ENCODE measurements around the gene NUFIP1. TPM values are rescaled to one million over a fixed set of nuclear protein-coding genes. Genes with fewer than 3 reads are reported as not detected.

Gene NUFIP1
- total RNA-seq, 1 donor from 2014 or later: 3.4 TPM

Other genes starting within 250 kb of the NUFIP1 start
- gene GPALPP1, start 67 bp upstream of the NUFIP1 start, total RNA-seq: 20.1 TPM
- 14.1 TPM for gene GTF2F2, start 131.0 kb upstream of the NUFIP1 start, total RNA-seq
- gene KCTD4, start 211.6 kb upstream of the NUFIP1 start, total RNA-seq: 7.8 TPM

Data from mucosa of gallbladder (tissue), 1 donor.